Fibroblast of the aortic adventitia (primary cell): ENCODE results near the gene TBXA2R. TPM values are rescaled to one million over a fixed set of nuclear protein-coding genes. Genes with fewer than 3 reads are reported as not detected.

Source experiments
- DNase-seq: peaks from one replicate; pipeline ENCODE4 v3.0.0-alpha.2; 2010; ENCODE audit warnings: low read depth
- H3K4me3 ChIP-seq: 2 replicates; pipeline ENCODE4 v1.5.1; 2011; ENCODE audit warnings: low read depth, mild to moderate bottlenecking, control low read depth, low read length, moderate library complexity
- total RNA-seq: library from RNA; depleted of rRNA; stranded (reverse); fragments of >200 nt; gene quantifications from 2 replicates; pipeline ENCODE4 v1.2.3, GENCODE V29; 2012; ENCODE audit warnings: low replicate concordance
- TF ChIP-seq, protein P1 (sequence below): IDR thresholded peaks from 2 replicates; pipeline ENCODE4 v1.5.1; 2011; ENCODE audit warnings: mild to moderate bottlenecking, low read length, control low read depth, inconsistent platforms; ENCODE audit not compliant: insufficient read depth

Gene TBXA2R
- total RNA-seq, 1 donor, result 5.0 TPM

DNA sequence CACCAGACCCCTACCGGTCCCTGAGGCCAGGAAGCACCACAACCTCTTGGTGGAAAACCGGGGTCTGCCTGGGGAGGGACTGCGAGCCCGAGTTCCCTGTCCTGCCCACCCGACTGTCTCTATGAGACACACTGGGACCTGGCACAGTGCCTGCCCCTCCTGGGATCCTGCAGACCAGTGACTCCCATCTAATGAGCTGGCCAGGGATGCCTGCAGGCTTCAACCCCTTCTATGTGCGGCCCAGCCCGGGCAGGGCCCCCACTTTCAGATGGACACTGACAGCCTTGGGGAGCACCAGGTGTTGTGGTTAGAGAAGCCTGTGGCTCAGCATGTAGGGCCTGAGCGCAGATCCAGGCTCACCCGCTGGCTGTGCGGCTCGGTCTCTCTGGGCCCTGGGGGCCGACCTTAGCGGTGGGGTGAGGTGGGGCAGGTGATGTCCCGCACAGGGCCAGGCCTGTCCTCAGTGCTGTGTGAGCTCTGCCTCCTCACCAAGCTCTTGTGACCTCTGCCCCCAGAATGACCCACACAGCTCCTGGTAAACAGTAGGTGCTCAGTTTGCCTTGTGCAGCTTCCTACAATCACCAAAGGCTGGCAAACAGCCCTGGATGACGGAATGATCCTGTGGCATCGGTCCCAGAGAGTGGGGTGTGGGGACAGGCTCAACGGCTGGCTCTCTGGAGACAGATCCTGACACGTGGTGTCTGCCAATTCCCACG, 37.8 kb upstream of the TBXA2R start:
- no peak overlapping the region for H3K4me3 ChIP-seq
- DNase-seq, result peak; percentile 39
- TF ChIP-seq, protein P1, sequence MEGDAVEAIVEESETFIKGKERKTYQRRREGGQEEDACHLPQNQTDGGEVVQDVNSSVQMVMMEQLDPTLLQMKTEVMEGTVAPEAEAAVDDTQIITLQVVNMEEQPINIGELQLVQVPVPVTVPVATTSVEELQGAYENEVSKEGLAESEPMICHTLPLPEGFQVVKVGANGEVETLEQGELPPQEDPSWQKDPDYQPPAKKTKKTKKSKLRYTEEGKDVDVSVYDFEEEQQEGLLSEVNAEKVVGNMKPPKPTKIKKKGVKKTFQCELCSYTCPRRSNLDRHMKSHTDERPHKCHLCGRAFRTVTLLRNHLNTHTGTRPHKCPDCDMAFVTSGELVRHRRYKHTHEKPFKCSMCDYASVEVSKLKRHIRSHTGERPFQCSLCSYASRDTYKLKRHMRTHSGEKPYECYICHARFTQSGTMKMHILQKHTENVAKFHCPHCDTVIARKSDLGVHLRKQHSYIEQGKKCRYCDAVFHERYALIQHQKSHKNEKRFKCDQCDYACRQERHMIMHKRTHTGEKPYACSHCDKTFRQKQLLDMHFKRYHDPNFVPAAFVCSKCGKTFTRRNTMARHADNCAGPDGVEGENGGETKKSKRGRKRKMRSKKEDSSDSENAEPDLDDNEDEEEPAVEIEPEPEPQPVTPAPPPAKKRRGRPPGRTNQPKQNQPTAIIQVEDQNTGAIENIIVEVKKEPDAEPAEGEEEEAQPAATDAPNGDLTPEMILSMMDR, result no peak

DNA sequence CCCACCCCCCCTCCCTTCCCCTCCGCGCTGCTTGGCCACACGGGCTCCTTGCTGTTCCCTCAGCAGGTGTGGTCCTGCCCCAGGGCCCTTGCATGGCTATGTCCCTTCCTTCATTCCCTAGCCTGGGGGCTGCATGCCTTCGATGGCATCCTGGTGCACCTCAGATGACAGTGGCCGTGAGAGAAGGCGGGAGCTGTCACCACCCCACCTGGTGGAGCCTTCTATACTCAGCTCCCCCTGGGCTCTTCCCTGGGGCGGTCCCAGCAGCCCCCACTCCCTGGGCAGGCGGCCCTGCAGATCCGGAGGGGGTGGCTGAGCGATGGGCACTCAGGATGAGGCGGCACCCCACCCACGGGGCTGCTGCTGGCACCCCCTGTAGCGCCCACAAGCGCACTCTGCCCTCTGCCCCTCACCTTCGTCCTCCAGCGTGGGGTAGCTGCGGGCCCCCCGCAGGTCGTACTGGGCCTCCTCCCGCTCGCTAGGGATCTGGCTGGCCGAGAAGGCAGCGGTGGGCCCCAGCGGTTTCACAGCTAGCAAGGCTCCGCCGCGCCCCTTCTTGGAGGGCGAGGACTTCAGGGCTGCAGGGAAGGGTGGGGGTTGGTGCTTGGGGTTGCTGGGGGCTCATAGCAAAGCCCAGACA, 37.1 kb upstream of the TBXA2R start:
- TF ChIP-seq, protein P1, result no peak
- H3K4me3 ChIP-seq, result no peak overlapping the region

DNA sequence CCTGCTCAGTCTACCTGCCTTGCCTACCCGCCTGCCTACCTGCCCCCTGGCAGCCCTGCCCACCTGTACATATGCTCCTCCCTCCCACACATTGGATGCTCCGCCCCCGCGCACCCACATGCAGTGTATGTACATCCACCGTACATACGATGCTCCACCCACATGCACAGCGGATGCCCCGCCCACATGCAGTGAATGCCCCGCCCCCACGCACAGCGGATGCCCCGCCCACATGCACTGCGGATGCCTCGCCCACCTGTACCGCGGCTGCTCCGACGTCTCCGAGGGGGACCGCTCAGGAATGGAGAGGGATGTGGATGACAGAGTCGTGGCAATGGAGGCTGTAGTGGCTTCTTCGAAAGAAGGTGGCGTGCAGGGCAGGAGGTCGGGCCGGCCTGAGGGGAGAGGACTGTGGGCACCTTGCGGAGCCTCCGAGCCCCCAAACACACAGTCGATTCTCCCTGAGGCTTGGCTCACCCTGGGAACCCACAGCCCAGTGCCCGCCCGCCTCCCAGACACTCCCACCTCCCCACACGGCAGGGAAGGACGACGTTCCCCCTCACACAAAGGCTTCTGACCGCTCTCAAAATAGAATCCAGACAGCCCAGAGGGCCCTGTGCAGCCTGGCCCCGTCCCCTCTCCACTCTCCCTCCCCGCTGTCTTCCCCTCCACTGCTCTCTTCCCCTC, 36.5 kb upstream of the TBXA2R start:
- TF ChIP-seq, protein P1, result no peak
- H3K4me3 ChIP-seq, result no peak overlapping the region
- DNase-seq, result no peak

More for the DNA sequence above, 37.1 kb upstream of the TBXA2R start:
- no peak for DNase-seq

DNA sequence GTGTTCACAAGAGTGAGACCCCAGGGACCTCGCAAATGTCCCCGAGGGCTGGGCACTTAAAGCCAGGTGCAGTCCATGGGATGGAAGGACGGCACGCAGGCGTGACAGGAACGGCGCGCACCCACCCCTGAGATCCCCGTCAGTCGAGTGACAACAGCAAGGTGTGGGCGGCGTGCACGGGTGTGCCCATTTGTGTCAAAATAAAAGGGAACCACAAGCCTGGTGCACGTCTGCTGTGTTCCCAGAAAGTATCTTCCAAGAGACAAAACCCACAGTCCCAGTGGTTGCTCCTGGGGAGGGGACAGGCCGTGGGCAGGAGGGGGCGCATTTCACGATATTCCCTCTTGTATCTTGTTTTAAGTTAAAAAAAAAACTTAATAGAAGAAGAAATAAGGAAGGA, 35.6 kb upstream of the TBXA2R start:
- TF ChIP-seq, protein P1, result no peak
- no peak for DNase-seq
- no peak overlapping the region for H3K4me3 ChIP-seq

DNA sequence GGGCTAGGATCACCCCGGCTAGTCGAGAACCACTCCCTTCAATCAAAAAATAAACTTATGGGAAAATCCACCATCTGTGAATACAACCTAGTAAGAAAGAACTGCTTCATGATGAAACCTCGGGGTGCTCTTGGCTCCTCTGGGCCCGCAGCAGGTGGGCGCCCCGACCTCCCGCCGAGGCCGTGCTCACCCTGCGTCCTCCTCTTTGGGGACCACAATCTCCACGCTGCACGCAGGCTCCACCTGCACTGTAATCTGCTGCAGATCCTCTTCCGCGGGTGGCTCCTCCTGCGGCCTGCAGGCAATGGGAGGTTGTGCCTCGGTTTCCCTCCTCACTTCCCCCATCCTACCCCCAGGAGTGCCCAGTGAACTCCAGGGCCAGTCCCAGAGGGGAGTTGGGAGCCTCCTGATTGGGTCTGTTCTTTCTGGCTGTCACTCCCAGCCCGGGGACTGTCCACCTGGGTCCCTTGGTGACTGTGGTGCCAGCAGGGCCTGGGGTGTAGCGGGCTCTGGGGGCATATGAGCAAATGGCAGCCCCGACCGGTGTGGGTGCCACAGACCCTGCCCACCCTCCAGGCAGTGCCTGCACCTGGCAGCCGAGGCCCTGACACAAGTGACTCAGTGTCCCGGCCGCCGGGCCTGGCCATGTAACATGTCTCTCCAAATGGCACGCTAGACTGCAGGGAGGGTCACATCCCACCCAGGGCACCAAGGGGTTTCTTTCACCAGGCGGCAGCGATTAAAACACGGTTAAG, 35.0 kb upstream of the TBXA2R start:
- TF ChIP-seq, protein P1, result no peak
- DNase-seq, result no peak
- no peak overlapping the region for H3K4me3 ChIP-seq

DNA sequence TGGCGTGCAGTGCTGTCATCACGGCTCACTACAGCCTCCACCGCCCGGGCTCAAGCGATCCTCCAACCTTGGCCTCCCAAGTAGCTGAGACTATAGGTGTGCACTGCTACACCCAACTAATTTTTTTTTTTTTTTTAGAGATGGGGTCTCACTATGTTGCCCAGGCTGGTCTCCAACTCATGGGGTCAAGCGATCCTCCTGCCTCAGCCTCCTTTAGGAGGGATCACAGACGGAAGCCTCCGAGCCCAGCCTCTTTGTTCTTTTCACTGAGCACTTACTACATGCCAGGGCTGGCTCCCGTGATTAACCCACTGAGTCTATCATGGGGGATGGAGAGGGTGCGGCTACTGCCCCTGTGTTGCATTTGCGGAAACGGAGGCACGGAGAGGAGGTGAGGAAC, 32.8 kb upstream of the TBXA2R start:
- no peak overlapping the region for H3K4me3 ChIP-seq
- TF ChIP-seq, protein P1, result no peak
- no peak for DNase-seq
